Activated naive CD4-positive, alpha-beta T cell treated with Interleukin-2 at 50 U/mL for 16 hours (primary cell): ENCODE measurements around the gene NLRP9.
A peak's percentile ranks its signal among the peaks of the same experiment; 100 is the strongest.

Experiments
- DNase-seq: peaks from one replicate; pipeline ENCODE4 v3.0.0-alpha.2; 2020

NLRP9 gene

GRCh38 chr19:55686311-55687050 is 51.7 kb downstream of the NLRP9 start:
- DNase-seq: no peak

- no peak for DNase-seq
Observed at GRCh38 chr19:55685776-55686175, 52.4 kb downstream of the NLRP9 start.

DNA sequence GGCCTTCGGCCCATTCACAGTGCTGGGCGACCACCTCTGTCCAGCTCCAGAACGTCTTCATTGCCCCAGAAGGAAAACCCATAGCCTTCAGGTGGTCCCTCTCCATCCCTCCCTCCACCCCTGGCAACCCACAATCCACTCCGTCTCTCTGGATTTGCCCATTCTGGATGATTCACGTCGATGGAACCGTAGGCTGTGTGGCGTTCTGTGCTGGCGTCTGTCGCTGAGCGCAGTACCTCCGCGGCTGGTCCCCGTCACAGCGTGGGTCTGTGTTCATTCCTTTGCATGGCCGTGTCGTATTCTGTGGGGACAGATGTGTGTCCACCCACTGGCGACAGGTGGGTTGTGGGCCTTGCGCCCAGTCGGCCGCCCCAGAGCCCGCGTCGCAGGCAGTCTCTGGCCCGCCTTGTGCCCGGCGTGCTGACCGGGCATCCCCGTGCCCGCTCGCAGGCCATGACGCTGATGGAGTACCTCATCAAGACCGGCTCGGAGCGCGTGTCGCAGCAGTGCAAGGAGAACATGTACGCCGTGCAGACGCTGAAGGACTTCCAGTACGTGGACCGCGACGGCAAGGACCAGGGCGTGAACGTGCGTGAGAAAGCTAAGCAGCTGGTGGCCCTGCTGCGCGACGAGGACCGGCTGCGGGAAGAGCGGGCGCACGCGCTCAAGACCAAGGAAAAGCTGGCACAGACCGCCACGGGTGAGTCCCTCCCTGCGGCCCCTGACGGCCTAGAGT is 53.1 kb downstream of the NLRP9 start:
- DNase-seq: no peak

DNA sequence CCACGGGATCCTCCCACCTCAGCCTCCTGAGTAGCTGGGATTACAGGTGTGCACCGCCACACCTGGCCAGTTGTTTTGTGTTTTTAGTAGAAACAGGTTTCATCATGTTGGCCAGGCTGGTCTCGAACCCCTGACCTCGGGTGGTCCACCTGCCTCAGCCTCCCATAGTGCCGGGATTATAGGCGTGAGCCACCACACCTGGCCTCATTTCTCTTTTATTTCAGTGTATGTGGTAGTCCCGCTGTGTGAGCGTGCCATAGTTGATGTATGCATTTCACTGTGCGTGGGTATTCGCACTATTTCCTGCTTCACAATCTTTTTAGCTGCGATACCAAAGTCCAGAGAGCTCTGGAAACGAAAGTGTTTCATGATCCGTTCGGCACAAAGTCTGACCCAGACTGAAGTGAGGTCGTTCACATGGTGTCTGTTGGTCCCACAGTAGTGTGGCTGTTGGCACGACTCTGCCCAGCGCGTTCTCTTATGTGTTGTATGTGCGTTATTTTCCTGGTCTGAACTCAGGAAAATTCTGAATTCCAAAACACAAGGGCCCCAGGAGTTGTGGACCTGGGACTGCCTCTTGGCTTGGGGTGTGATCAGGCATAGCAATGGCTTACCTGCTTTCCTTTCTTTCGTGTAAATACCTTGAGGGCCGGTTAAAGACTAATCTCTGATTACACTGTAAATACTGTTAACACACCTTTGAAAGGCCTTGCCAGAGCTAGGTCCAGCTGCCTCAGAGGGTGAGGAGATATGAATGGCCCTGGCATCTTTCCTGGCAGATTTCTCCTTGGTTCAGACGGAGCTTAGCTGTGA is 54.5 kb downstream of the NLRP9 start:
- DNase-seq: no peak

DNA sequence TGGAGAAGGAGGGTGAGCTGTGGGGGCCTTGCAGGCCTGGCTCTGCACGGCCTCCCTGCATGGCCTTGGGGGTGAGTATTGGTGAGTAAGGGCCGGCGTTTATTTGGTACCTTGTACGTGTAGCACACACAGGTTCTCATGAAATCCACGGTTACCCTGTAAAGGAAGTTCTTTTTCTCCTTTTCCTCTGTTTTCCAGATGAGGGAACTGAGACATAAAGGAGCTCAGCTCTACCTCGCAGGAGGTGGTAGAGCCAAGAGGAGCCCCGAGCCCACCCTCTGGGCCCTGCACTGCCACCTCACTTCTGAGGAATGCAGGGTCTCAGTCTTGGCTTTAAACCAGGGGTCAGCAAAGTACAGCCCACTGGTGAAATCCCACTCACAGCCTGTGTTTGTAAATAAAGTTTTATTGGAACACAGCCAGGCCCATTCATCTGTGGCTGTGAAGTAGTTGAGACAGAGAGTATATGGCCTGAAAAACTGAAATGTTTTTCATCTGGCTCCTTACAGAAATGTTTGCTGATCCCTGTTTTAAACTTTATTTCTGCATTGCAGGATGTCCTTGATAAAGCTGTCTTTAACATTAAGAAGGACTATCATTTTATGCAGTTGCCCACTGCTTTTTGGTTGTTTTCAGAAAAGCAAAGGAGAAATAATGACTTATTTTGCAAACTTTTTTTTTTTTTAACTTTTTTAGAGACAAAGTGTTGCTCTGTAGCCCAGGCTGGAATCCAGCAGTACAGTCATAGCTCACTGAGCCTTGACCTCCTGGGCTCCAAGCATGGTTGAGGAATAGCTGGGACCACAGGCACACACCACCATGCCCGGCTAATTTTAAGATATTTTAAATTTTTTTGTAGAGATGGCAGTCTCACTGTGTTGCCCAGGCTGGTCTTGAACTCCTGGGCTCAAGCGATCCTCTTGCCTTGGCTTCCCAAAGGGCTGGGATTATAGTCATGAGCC is 56.8 kb downstream of the NLRP9 start:
- DNase-seq: no peak

DNA sequence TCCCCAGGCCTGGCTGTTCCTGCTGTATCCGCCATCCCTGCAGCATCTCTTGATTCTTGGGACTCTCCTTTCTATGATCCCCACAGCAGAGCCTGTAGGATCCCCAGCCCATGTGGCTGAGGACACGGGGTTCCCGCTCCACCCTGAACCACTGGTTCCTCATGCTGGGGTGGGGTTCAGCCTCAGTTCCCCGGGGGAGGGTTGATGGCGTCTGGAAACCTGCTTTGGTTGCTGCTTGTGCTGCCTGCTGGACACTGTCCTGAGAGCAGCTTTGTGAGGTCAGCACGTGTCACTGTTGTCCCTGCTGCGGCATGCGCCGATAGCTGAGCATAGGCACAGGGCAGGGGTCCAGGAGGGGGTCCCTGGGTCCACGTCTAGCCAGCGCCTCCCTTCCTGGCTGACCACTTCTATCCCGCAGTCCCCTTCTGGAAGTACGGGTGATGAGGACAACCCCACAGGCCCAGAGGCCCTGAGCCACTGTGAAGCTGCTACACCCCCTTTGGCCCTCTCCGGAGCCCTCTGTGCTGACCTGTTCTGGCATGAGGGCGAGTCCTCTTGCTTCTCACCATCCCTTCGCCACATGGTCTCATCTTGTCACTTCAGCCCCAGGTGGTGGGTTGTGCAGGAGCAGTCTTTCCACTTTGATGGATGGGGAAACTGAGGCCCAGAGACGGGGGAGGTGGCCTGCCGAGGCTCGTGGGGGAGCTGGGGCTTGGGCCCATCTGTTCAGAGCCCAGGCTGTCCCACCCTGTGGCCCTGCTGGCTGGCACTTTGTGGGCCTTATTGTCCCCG is 57.7 kb downstream of the NLRP9 start:
- DNase-seq: no peak

DNA sequence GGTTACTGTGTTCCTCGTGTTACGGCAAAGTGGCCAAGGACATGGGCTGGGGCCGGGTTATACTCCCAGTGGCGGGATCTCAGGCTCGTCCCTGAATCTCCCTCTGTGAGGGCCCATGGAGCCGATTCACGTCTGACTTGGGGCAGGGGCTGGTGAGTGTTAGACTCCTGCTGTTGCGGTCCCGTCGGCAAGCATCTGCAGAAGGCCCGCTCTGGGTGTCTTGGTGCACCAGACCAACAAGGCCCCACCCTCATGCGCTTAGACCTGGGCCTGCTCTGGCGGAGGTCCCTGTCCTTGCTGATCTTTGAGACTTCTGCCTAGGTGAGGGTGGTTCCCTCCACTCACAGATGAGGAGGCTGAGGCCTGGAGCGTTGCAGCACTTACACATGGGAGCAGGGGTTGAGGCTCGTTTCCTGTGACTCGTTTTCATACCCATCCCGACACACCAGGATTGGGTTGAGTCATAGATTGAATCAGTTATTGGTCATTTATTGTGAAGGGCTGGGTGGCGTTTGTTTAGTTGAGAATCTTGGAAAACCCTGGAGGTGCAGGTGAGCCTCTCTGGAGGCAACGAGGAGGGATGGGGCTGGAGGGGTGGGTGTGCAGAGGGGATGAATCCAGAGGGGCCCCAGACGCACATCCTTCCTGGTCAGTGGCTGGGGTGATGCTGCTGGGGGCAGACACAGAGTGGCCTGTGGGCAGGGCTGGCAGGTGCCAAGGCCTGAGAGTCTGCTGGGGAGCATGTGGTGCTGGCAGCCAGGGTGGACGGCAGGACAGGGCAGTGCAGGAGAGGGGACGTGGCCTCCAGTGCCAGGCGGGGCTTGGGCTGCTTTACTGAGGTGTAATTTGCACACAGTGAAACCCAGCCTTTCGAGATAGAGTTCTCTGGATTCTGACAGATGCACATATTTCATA is 58.6 kb downstream of the NLRP9 start:
- DNase-seq: no peak

- DNase-seq: no peak
Observed at GRCh38 chr19:55678121-55678671, 60.0 kb downstream of the NLRP9 start.

DNA sequence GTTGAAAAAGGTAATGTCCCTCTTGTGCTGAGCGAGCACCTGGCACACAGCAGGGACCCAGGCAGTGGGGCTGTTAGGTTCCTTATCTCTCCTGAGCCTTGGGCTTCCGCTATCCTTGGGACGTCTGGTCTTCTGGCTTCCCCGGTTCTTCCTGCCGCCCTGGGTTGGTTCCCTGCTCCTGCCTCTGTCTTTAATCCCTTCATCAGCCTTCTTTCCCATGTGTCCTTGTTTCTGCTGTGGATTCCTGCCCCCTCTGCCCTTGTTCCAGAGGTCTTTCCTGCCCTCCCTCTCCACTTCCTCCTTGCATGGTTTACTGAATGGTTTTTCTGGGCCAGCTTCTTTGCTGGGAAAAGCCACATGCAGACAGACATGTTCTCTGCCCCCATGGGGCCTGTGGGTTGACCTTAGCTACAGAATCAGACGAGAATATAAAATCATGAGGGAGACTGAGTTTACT is 60.6 kb downstream of the NLRP9 start:
- DNase-seq: no peak

DNA sequence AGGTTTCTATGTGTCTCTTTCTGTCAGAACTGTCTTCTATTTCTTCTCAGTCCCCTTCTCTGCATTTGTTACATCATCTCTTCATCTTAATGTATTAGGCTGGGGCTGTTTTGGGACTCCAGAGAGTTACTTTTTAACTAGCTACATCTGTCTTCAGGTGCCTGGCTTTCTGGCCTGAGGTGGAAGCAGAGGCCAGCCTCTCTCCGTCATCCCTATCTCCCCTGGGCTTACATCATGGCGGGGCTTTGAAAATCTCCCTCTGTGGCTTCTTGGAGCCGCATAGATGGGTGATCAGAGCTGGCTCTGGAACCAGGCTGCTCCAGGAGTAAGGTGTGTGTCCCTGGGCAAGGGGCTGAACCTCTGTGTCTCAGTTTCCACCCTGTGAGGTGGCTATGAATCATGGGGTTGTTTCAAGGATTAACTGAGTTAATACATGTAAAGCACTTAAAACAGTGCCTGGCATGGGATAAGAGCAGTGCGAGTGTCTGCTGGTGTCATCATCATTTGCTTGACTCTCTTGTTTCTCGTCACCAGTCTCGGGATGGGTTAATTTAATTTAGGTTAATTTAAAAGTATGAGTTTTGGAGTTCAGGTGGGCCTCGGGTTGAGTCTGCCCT is 61.2 kb downstream of the NLRP9 start:
- no peak for DNase-seq

- DNase-seq: no peak
Observed at GRCh38 chr19:55676383-55676782, 61.8 kb downstream of the NLRP9 start.

DNA sequence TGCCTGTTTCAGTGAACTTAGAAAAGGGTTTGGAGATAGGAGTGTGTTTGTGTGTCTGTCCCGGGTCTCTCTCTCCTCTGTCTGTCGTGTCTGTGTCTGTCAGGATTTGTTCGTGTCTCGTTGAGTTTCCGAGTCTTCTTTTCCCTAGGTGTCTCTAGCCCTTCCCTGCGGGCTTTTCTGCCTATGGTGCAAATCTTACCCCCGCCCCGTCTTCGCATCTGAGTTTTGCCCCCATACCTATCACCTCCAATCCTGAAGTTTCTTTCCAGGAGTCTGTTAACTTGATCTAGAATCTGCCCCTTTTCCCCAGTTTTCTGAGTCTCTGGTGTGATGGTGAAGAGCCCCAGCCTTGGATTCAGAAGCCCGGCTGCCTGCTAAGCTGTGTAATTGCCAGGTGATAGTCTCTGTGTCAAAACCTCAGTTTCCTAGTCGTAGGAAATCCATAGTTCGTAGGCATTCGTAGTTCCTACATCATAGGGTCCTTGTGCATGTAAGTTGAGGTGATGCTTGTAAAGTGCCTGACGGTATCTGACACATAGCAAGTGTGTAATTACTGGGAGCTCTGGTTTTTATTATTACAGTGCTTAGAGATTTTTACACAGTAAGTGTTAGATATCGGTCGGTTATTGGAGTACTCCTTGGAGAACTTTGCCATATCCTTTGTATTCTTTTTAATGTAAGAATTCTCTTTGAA is 62.4 kb downstream of the NLRP9 start:
- DNase-seq: no peak

DNA sequence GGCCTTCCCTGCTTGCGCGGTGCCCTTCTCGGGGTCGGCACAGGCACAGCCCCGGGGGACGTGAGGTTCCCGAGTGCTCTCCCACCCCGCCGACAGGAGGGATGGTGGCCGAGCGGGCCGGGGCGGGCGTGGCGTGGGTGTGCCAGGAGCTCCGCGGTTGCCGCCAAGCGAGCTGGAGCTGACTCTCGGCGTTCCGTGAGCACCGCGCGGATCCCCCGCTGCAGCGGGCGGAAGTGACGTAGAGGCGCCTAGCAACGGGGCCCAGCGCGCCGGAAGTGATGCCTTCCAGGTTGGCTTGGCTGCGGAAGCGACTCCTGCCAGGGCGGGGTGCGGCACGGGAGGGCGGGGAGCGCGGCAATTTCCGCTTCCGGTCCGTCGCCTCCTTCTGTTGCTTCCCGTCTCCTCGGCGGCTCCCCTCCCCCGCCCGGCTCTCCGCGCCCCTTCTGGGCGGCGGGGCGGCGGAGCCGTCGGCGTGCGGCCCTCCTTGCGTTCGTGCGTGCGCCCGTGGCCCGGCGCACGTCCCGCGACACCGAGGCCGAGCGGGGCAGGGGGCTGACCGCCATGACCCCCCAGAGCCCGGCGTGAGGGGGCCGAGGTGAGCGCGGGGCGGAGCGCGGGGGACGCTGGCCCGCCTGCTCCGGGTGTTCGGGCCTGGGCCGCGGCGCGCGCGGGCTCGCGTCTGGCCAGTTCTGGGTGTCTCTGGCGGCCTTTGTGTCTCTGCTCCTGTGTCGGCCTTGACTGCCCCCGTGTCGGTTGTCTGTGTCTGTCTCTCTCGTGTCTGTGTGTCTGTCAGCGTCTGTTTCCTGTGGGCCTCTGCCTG is 63.2 kb downstream of the NLRP9 start, which contains the start of gene EPN1:
Gene EPN1 (plus strand): TSS at position 386 of the 820 bp plus-strand sequence. CDS start 3,402 bp downstream, outside the sequence.
- DNase-seq: peak; percentile 98

DNA sequence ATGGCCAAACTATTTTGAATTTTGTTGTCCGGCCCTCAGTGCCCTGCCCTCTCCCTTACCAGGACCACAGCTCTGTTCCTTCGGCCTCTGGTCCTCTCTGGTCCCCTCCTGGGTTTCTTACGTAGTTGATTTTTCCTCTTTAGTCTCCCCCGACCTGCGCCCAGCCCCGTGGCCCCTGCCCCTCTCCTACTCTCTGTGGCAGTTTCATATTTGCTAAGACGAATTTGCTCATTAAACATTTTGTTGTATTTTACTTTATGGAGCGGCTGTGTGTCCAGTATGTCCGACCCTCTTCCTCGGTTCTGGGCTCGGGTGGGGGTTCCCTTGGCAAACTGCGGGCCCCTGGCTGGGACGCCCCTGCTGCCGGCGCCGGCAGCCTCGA is 63.8 kb downstream of the NLRP9 start:
- peak; percentile 5 for DNase-seq

DNA sequence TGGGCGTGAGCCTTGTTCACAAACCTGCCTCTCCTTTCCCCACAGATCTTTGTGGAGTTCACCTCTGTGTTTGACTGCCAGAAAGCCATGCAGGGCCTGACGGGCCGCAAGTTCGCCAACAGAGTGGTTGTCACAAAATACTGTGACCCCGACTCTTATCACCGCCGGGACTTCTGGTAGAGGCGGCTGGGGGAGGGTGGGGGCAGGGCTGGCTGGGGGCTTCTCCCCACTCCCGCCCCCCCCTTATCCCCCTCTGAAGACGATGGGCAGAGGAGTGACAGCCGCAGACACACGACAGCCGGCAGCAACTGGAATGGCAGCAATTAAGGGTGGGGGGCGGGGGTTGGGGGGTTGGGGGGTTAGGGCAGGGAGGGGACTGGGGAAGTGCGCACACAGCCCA is 64.3 kb downstream of the NLRP9 start:
- DNase-seq: no peak

DNA sequence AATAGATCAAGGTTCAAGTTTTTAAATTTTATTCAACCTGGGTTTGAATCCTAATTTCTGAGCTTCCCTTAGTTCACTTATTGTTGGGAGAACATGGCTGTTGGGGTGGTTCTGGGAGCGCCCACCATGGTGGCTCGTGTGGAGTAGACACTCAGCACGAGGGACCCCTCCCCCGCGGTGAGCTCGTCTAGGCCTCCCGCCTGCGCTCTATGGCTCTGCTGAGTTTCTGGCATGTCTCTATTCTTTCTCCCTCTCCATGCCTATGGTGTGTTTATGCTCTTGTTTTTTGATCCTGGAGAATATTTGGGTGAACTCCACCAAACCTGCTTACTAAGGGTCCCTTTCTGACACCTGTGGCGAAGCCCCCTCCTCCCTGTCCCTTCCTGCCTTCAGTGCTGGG is 64.7 kb downstream of the NLRP9 start:
- DNase-seq: no peak

DNA sequence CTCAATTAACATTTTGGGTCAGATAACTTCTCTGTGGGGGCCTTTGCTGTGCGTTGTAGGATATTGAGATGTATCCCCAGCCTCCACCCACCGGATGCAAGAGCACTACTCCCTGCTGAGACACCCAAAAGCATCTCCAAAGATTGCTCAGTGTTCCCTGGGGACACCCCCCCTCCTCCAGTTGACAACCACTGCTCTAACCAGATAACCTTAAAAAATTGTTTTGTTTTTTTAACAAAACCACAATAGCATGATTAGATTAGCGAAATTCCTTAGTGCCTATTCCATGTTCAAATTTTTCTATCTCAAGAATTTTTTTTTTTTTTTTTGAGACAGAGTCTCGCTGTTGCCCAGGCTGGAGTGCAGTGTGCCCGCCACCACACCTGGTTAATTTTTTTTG is 65.8 kb downstream of the NLRP9 start:
- DNase-seq: no peak

DNA sequence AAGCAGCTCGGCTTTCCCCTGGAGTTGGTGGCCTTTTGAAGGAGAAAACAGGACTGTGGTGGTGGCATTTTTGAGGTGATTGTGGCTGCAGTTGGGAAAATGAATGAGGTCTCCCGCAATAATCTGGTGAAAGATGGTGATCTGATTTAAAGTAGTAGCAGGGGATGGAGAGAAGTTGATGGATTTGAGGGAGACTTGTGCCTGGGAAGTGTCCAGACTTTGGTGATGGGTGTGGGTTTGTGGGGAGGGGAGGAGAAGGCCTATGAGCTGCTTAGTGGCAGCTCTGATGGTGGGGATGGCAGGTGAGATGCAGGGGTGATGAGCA is 67.2 kb downstream of the NLRP9 start:
- DNase-seq: no peak
